A549 (cell line): ENCODE data around the gene ADAMTS2. TPM values are rescaled to one million over a fixed set of nuclear protein-coding genes. Genes with fewer than 3 reads are reported as not detected.

ENCODE experiments used
- ATAC-seq, 2 experiments: fragments of 200-7000 bp in 1 of 2; fragments of >200 bp in 1 of 2; cut with Nextera tagmentation in 1 of 2; cut with Tn5 transposase in 1 of 2; 3 replicates each; pipeline versions ENCODE4 v1.8.0 to v1.9.1; 2018 to 2020; ENCODE audit warnings: mild to moderate bottlenecking in 1 of 2, moderate library complexity in 1 of 2
- CTCF ChIA-PET: fragments of 300-600 bp; sonication (Branson Sonifier 250); formaldehyde crosslinking; extraction: SDS; loops from one replicate; lab custom pipeline; 2021; ENCODE audit warnings: antibody characterized with exemption, inconsistent platforms; lab: Yijun Ruan, JAX
- POLR2A ChIA-PET: fragments of 350-600 bp; formaldehyde crosslinking; extraction: SDS; loops from one replicate; lab custom pipeline; 2021; ENCODE audit warnings: antibody characterized with exemption, inconsistent platforms; lab: Yijun Ruan, JAX
- DNase-seq, 2 experiments: peaks; one replicate each; pipeline versions ENCODE4 v3.0.0 to v3.0.0-alpha.2; 2011 to 2016; ENCODE audit warnings: low read depth in 1 of 2, low spot score in 1 of 2
- FAIRE-seq: peaks from 2 replicates; lab custom pipeline; 2011; peaks lifted over from hg19 to GRCh38; lab: Jason Lieb, UNC
- H3K27ac ChIP-seq, 2 experiments: fragments of >200 bp; sonication (Bioruptor Twin); formaldehyde crosslinking; 3 replicates each; pipeline ENCODE4 v1.5.1; 2016 to 2017
- H3K4me1 ChIP-seq: fragments of >200 bp; sonication (Bioruptor Twin); formaldehyde crosslinking; 3 replicates; pipeline ENCODE4 v1.6.1; 2016
- H3K4me2 ChIP-seq: fragments of >200 bp; sonication (Bioruptor Twin); formaldehyde crosslinking; 3 replicates; pipeline ENCODE4 v1.6.1; 2016
- H3K4me3 ChIP-seq: fragments of >200 bp; sonication (Bioruptor Twin); formaldehyde crosslinking; 3 replicates; pipeline ENCODE4 v1.5.1; 2016
- H3K9me3 ChIP-seq: fragments of >200 bp; sonication (Bioruptor Twin); formaldehyde crosslinking; 3 replicates; pipeline ENCODE4 v1.6.1; 2016
- CBX8 ChIP-seq: fragments of 200-600 bp; sonication (generic); IDR thresholded peaks from 2 replicates; pipeline ENCODE4 v1.6.1; 2016
- CEBPB ChIP-seq, 2 experiments: fragments of >200 bp in 1 of 2; sonication (Bioruptor Twin) in 1 of 2; formaldehyde crosslinking in 1 of 2; IDR thresholded peaks; 2 replicates each; pipeline ENCODE4 v1.6.1; 2012 to 2016
- CHD2 ChIP-seq: fragments of 150-350 bp; IDR thresholded peaks from 2 replicates; pipeline ENCODE4 v1.6.1; 2014; ENCODE audit warnings: low read length; ENCODE audit not compliant: partially characterized antibody
- CTCF ChIP-seq: fragments of >200 bp; sonication (Bioruptor Twin); formaldehyde crosslinking; IDR thresholded peaks from 3 replicates; pipeline ENCODE4 v1.5.1; 2016
- EHF ChIP-seq: fragments of 250-450 bp; sonication (Bioruptor Pico); IDR thresholded peaks from 2 replicates; pipeline ENCODE4 v1.5.0; 2020; ENCODE audit warnings: mild to moderate bottlenecking
- FOSL2 ChIP-seq, 2 experiments: fragments of 450-650 bp in 1 of 2; fragments of >200 bp in 1 of 2; sonication (Bioruptor Twin) in 1 of 2; formaldehyde crosslinking; IDR thresholded peaks; 2 replicates each; pipeline versions ENCODE4 v1.5.0 to v1.6.1; 2016 to 2020; ENCODE audit warnings: mild to moderate bottlenecking in 1 of 2, moderate library complexity in 1 of 2
- FOXS1 ChIP-seq: fragments of 250-450 bp; sonication (Bioruptor Pico); IDR thresholded peaks from 2 replicates; pipeline ENCODE4 v1.5.0; 2020; ENCODE audit warnings: mild to moderate bottlenecking, moderate library complexity
- HES2 ChIP-seq: fragments of >200 bp; sonication (Bioruptor Twin); formaldehyde crosslinking; IDR thresholded peaks from 2 replicates; pipeline ENCODE4 v1.6.1; 2016
- HOXA7 ChIP-seq: fragments of 250-450 bp; sonication (Bioruptor Pico); IDR thresholded peaks from 2 replicates; pipeline ENCODE4 v1.5.0; 2020; ENCODE audit warnings: mild to moderate bottlenecking, moderate library complexity
- JUNB ChIP-seq: fragments of >200 bp; sonication (Bioruptor Twin); formaldehyde crosslinking; IDR thresholded peaks from 2 replicates; pipeline ENCODE4 v1.6.1; 2016
- MAX ChIP-seq: IDR thresholded peaks from 2 replicates; pipeline ENCODE4 v1.6.1; 2012
- MAZ ChIP-seq: fragments of 150-350 bp; IDR thresholded peaks from 2 replicates; pipeline ENCODE4 v1.6.1; 2014; ENCODE audit warnings: antibody characterized with exemption, low read depth, low read length, borderline replicate concordance
- MYC ChIP-seq: IDR thresholded peaks from 2 replicates; pipeline ENCODE4 v1.6.1; 2012; ENCODE audit warnings: mild to moderate bottlenecking, inconsistent platforms, low read length, improper control_type of control experiment, borderline replicate concordance
- NFE2L2 ChIP-seq: fragments of 150-350 bp; conservative IDR thresholded peaks from 2 replicates; pipeline ENCODE4 v1.6.1; 2014; ENCODE audit warnings: low read length
- NPAS2 ChIP-seq: fragments of 250-450 bp; sonication (Bioruptor Pico); IDR thresholded peaks from 2 replicates; pipeline ENCODE4 v1.8.0; 2022; ENCODE audit warnings: mild to moderate bottlenecking, moderate library complexity, borderline replicate concordance
- NR3C1 ChIP-seq: fragments of >200 bp; sonication (Bioruptor Twin); formaldehyde crosslinking; IDR thresholded peaks from 3 replicates; pipeline ENCODE4 v1.6.1; 2017
- PHF8 ChIP-seq: fragments of 200-600 bp; sonication (generic); IDR thresholded peaks from 2 replicates; pipeline ENCODE4 v1.6.1; 2016; ENCODE audit warnings: low read depth, mild to moderate bottlenecking, antibody characterized with exemption, moderate library complexity, borderline replicate concordance
- POLR2AphosphoS2 ChIP-seq: conservative IDR thresholded peaks from 2 replicates; pipeline ENCODE4 v1.6.1; 2012; ENCODE audit warnings: low read length, improper control_type of control experiment, inconsistent platforms
- RAD21 ChIP-seq, 2 experiments: fragments of >200 bp in 1 of 2; sonication (Bioruptor Twin) in 1 of 2; formaldehyde crosslinking in 1 of 2; IDR thresholded peaks in 1 of 2; conservative IDR thresholded peaks in 1 of 2; 2 replicates in 1 of 2; 3 replicates in 1 of 2; pipeline ENCODE4 v1.6.1; 2012 to 2018; ENCODE audit warnings: inconsistent platforms in 1 of 2
- RCOR1 ChIP-seq: fragments of 150-350 bp; IDR thresholded peaks from 2 replicates; pipeline ENCODE4 v1.6.1; 2014; ENCODE audit warnings: antibody characterized with exemption, low read length, low read depth
- REST ChIP-seq: fragments of 200-600 bp; sonication (generic); IDR thresholded peaks from 2 replicates; pipeline ENCODE4 v1.6.1; 2016; ENCODE audit warnings: antibody characterized with exemption, mild to moderate bottlenecking, moderate library complexity
- RNF2 ChIP-seq: fragments of 200-600 bp; sonication (generic); IDR thresholded peaks from 2 replicates; pipeline ENCODE4 v1.6.1; 2016; ENCODE audit warnings: low read depth, mild to moderate bottlenecking, antibody characterized with exemption, moderate library complexity, borderline replicate concordance
- SMC3 ChIP-seq: fragments of >200 bp; sonication (Bioruptor Twin); formaldehyde crosslinking; IDR thresholded peaks from 3 replicates; pipeline ENCODE4 v1.6.1; 2018; ENCODE audit warnings: inconsistent platforms
- SREBF2 ChIP-seq: fragments of 450-650 bp; IDR thresholded peaks from 2 replicates; pipeline ENCODE4 v1.6.1; 2014; ENCODE audit warnings: mild to moderate bottlenecking, moderate library complexity
- TFCP2L1 ChIP-seq: fragments of 250-450 bp; sonication (Bioruptor Pico); IDR thresholded peaks from 2 replicates; pipeline ENCODE4 v1.5.0; 2021; ENCODE audit warnings: mild to moderate bottlenecking
- TP53 ChIP-seq: fragments of 250-450 bp; sonication (Bioruptor Pico); IDR thresholded peaks from 2 replicates; pipeline ENCODE4 v1.5.0; 2021; ENCODE audit warnings: mild to moderate bottlenecking, moderate library complexity
- USF2 ChIP-seq: fragments of 450-650 bp; IDR thresholded peaks from 2 replicates; pipeline ENCODE4 v1.6.1; 2014; ENCODE audit warnings: antibody characterized with exemption
- ZC3H11A ChIP-seq: fragments of 450-650 bp; IDR thresholded peaks from 2 replicates; pipeline ENCODE4 v1.6.1; 2014; ENCODE audit warnings: antibody characterized with exemption, mild to moderate bottlenecking
- ZNF302 ChIP-seq: fragments of 250-450 bp; sonication (Bioruptor Pico); IDR thresholded peaks from 2 replicates; pipeline ENCODE4 v1.9.0; 2021; ENCODE audit warnings: inconsistent platforms, mild to moderate bottlenecking, moderate library complexity
- ZSCAN20 ChIP-seq: fragments of 250-450 bp; sonication (Bioruptor Pico); IDR thresholded peaks from 2 replicates; pipeline ENCODE4 v1.8.0; 2022; ENCODE audit warnings: mild to moderate bottlenecking, moderate library complexity
- WGBS: methylation state at CpG from one replicate; pipeline ENCODE4 v1.1.6; 2017; ENCODE audit errors: missing lambda C conversion rate; 5-methylcytosine and 5-hydroxymethylcytosine counted together
- polyA plus RNA-seq, 4 experiments: library from polyadenylated mRNA; depleted of rRNA in 3 of 4; stranded (reverse); fragments of >200 nt; fragmentation: RNase III in 1 of 4; extraction: RNeasy Plus Mini Kit Qiagen cat#74134 plus additional on column Dnase treatment in 1 of 4; gene quantifications; 2 replicates in 3 of 4; 3 replicates in 1 of 4; pipeline ENCODE4 v1.2.3, GENCODE V29; 2011 to 2017

ADAMTS2 gene
- polyA plus RNA-seq, 2 of the 4 experiments (the other 2 are of a cell fraction): not detected

GRCh38 chr5:179124853-179125788 lies 220.1 kb downstream of the ADAMTS2 start:
- Histone ChIP-seq H3K27ac (no peak overlapping the region), H3K4me2 (no peak overlapping the region), H3K9me3 (peaks cover 27% of the 10 kb centered on the region; the same call in 2 of the 3 replicates), H3K4me3 (no peak overlapping the region), H3K4me1 (no peaks in the 10 kb centered on the region)
- WGBS: 34% methylated on average over 17 of the region's 43 CpGs
- ChIA-PET CTCF (interaction anchor here (0.6 kb wide), 1 partner anchor 68 kb away, joined by 3 read pairs; no protein-coding TSS in a partner anchor), POLR2A (no interaction called here)
- FAIRE-seq (no peak), DNase-seq (no peak), ATAC-seq (no peak)
- TF ChIP-seq EHF (CRISPR knock-in tag): no peak
- no peak for TF ChIP-seq MYC
- no peak for TF ChIP-seq CBX8
- no peak for TF ChIP-seq MAZ
- TF ChIP-seq NR3C1: no peak
- TF ChIP-seq CEBPB (IDR thresholded peaks at IDR 0.05): no peak
- no peak for TF ChIP-seq TFCP2L1 (CRISPR knock-in tag)
- TF ChIP-seq JUNB: no peak
- TF ChIP-seq HOXA7 (CRISPR knock-in tag): no peak
- no peak for TF ChIP-seq ZNF302 (CRISPR knock-in tag)
- no peak for TF ChIP-seq NFE2L2
- TF ChIP-seq MAX: no peak
- TF ChIP-seq USF2: no peak
- TF ChIP-seq HES2: no peak
- TF ChIP-seq PHF8: no peak
- no peak for TF ChIP-seq FOXS1
- TF ChIP-seq POLR2AphosphoS2: no peak
- no peak for TF ChIP-seq NPAS2 (CRISPR knock-in tag)
- TF ChIP-seq REST: no peak
- no peak for TF ChIP-seq SMC3

- ATAC-seq: no peak
- H3K27ac ChIP-seq: no peak overlapping the region
- peaks cover 27% of the 10 kb centered on the region; the same call in 2 of the 3 replicates for H3K9me3 ChIP-seq
- ChIA-PET POLR2A (no interaction called here), CTCF (interaction anchor here (0.6 kb wide), 1 partner anchor 69 kb away, joined by 3 read pairs; no protein-coding TSS in a partner anchor)
- FAIRE-seq: no peak
- H3K4me1 ChIP-seq: no peaks in the 10 kb centered on the region
- no peak overlapping the region for H3K4me2 ChIP-seq
- no peak for DNase-seq
- WGBS: 32% methylated on average over 8 of the region's 21 CpGs
- H3K4me3 ChIP-seq: no peak overlapping the region
- TF ChIP-seq CTCF (no peak), RAD21 (conservative IDR thresholded peaks at IDR 0.05 in 1 of 2, IDR thresholded peaks at IDR 0.05 in 1 of 2) (no peak), CHD2 (no peak), RNF2 (no peak), NFE2L2 (no peak), RCOR1 (no peak), ZC3H11A (no peak), TFCP2L1 (CRISPR knock-in tag) (no peak), ZSCAN20 (CRISPR knock-in tag) (no peak), FOSL2 (IDR thresholded peaks at IDR 0.05) (no peak), FOSL2 (CRISPR knock-in tag; IDR thresholded peaks at IDR 0.05) (no peak), EHF (CRISPR knock-in tag) (no peak), SREBF2 (no peak), MAX (no peak), TP53 (CRISPR knock-in tag) (no peak)
Observed at GRCh38 chr5:179124273-179124852, 220.9 kb downstream of the ADAMTS2 start.
